Measurements from ENCODE around the gene SYT15.
"Not testable (repeated sequence)": the region's sequence is repeated elsewhere in the genome, so short reads cannot be mapped to it uniquely, and the experiment has no call there.

DNA sequence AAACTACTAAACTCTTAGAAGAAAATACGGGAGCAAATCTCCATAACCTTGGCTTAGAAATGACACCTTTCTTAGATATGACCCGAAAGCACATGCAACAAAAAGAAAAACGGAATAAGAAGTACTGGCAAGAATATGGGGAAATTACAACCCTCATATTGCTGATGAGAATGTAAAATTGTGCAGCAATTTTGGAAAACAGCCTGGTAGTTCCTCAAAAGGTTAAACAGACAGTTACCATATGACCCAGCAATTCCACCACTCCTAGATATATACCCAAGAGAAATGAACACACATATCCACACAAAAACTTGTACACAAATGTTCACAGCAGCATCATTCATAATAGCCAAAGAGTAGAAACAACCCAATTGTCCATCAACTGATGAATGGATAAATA is 37.3 kb downstream of the SYT15 start:
- not testable (repeated sequence) for TF ChIP-seq CEBPB (IDR thresholded peaks at IDR 0.05; ENCODE audit: low read depth); POLR2AphosphoS5 (IDR thresholded peaks at IDR 0.05; ENCODE audit: low read depth, low read length); SP1 (IDR thresholded peaks at IDR 0.05; ENCODE audit: low read depth); FOSL1 (IDR thresholded peaks at IDR 0.05; ENCODE audit: low read depth)
- TF ChIP-seq, protein P1, sequence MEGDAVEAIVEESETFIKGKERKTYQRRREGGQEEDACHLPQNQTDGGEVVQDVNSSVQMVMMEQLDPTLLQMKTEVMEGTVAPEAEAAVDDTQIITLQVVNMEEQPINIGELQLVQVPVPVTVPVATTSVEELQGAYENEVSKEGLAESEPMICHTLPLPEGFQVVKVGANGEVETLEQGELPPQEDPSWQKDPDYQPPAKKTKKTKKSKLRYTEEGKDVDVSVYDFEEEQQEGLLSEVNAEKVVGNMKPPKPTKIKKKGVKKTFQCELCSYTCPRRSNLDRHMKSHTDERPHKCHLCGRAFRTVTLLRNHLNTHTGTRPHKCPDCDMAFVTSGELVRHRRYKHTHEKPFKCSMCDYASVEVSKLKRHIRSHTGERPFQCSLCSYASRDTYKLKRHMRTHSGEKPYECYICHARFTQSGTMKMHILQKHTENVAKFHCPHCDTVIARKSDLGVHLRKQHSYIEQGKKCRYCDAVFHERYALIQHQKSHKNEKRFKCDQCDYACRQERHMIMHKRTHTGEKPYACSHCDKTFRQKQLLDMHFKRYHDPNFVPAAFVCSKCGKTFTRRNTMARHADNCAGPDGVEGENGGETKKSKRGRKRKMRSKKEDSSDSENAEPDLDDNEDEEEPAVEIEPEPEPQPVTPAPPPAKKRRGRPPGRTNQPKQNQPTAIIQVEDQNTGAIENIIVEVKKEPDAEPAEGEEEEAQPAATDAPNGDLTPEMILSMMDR (IDR thresholded peaks at IDR 0.05 in 2 of 3, conservative IDR thresholded peaks at IDR 0.05 in 1 of 3; ENCODE audit: borderline replicate concordance in 1 of 3, insufficient read depth in 1 of 3, low read depth in 2 of 3, low read length in 2 of 3): not testable (repeated sequence)
- TF ChIP-seq, protein P2, sequence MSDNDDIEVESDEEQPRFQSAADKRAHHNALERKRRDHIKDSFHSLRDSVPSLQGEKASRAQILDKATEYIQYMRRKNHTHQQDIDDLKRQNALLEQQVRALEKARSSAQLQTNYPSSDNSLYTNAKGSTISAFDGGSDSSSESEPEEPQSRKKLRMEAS (IDR thresholded peaks at IDR 0.05): not testable (repeated sequence)

Data from HCT116 (cell line).